K562 (cell line): ENCODE measurements around the gene UGT1A9. TPM values are rescaled to one million over a fixed set of nuclear protein-coding genes. Genes with fewer than 3 reads are reported as not detected.

ENCODE experiments used
- ATAC-seq: fragments of 200-7000 bp; cut with Tn5 transposase; 3 replicates; pipeline ENCODE4 v1.9.1; 2020; ENCODE audit warnings: moderate library complexity
- BruUV-seq: library from RNA; stranded (reverse); fragments of 400-500 nt; replicated peaks from 2 replicates; lab custom pipeline; 2021; lab: Mats Ljungman, UMichigan
- CTCF ChIA-PET: fragments of 300-600 bp; formaldehyde crosslinking; extraction: SDS; loops from one replicate; lab custom pipeline; 2021; ENCODE audit warnings: low intra/inter-chr PET ratio; lab: Yijun Ruan, JAX
- POLR2A ChIA-PET: fragments of 300-600, 350-650 bp; sonication (Branson Sonifier 250); formaldehyde crosslinking; extraction: SDS; loops from one replicate; lab custom pipeline; 2021; ENCODE audit warnings: antibody characterized with exemption, inconsistent platforms; lab: Yijun Ruan, JAX
- DNase-seq, 4 experiments: peaks; one replicate each; pipeline versions ENCODE4 v3.0.0 to v3.0.0-alpha.2; 2011 to 2018; ENCODE audit warnings: low spot score in 3 of 4, mixed read lengths in 3 of 4; ENCODE audit errors: extremely low read depth in 1 of 4
- FAIRE-seq: peaks from 2 replicates; lab custom pipeline; 2011; peaks lifted over from hg19 to GRCh38; lab: Jason Lieb, UNC
- H2AFZ ChIP-seq: 2 replicates; pipeline ENCODE4 v1.6.0; 2011; ENCODE audit warnings: low read depth, low read length, control low read depth, inconsistent platforms
- H3K27ac ChIP-seq: fragments of 200-600 bp; 3 replicates; pipeline ENCODE4 v1.8.0; 2011; ENCODE audit warnings: low read depth, mild to moderate bottlenecking, control low read depth, inconsistent platforms, low read length, moderate library complexity, mixed read lengths; ENCODE audit errors: extremely low read depth
- H3K27me3 ChIP-seq, 2 experiments: fragments of 300-600 bp in 1 of 2; 2 replicates in 1 of 2; 3 replicates in 1 of 2; pipeline versions ENCODE4 v1.6.0 to v1.8.0; 2011; ENCODE audit warnings: inconsistent platforms in 2 of 2, low read length in 2 of 2, mild to moderate bottlenecking in 1 of 2, mixed read lengths in 1 of 2, moderate library complexity in 1 of 2; ENCODE audit not compliant: control insufficient read depth in 2 of 2, insufficient read depth in 2 of 2
- H3K36me3 ChIP-seq: fragments of 300-600 bp; 3 replicates; pipeline ENCODE4 v1.8.0; 2011; ENCODE audit warnings: mild to moderate bottlenecking, low read length, inconsistent platforms; ENCODE audit not compliant: control insufficient read depth, insufficient read depth
- H3K4me1 ChIP-seq, 2 experiments: fragments of 200-600 bp in 1 of 2; replicated peaks in 1 of 2; 2 replicates in 1 of 2; 3 replicates in 1 of 2; pipeline versions ENCODE4 v1.5.1 to v1.8.0; 2011; ENCODE audit warnings: inconsistent platforms in 2 of 2, low read length in 2 of 2, mild to moderate bottlenecking in 1 of 2, mixed read lengths in 1 of 2, moderate library complexity in 1 of 2; ENCODE audit not compliant: control insufficient read depth in 2 of 2, insufficient read depth in 2 of 2
- H3K4me2 ChIP-seq: 2 replicates; pipeline ENCODE4 v1.6.1; 2011; ENCODE audit warnings: low read length, control low read depth, inconsistent platforms, mixed read lengths; ENCODE audit not compliant: insufficient read depth
- H3K4me3 ChIP-seq: fragments of 200-600 bp; sonication (generic), shearing (Covaris generic); 2 replicates; pipeline ENCODE4 v1.5.1; 2016; ENCODE audit warnings: control low read depth, inconsistent platforms
- H3K79me2 ChIP-seq: fragments of 200-600 bp; 3 replicates; pipeline ENCODE4 v1.8.0; 2011; ENCODE audit warnings: low read length, inconsistent platforms; ENCODE audit not compliant: control insufficient read depth, insufficient read depth
- H3K9ac ChIP-seq, 2 experiments: 2 replicates each; pipeline versions ENCODE4 v1.6.0 to v1.6.1; 2011; ENCODE audit warnings: low read depth in 2 of 2, low read length in 2 of 2, control low read depth in 1 of 2, inconsistent platforms in 1 of 2, mild to moderate bottlenecking in 1 of 2, mixed read lengths in 1 of 2; ENCODE audit not compliant: insufficient read depth in 1 of 2
- H3K9me1 ChIP-seq: one replicate; pipeline ENCODE4 v1.6.0; 2011; ENCODE audit warnings: inconsistent platforms, mild to moderate bottlenecking, low read length, moderate library complexity; ENCODE audit not compliant: control insufficient read depth, insufficient read depth
- H3K9me3 ChIP-seq: replicated peaks from 2 replicates; pipeline ENCODE4 v1.5.1; 2011; ENCODE audit warnings: low read depth, low read length, inconsistent platforms; ENCODE audit not compliant: control insufficient read depth, insufficient read depth
- H4K20me1 ChIP-seq: replicated peaks from 2 replicates; pipeline ENCODE4 v1.6.1; 2011; ENCODE audit warnings: low read length, inconsistent platforms, mixed read lengths; ENCODE audit not compliant: control insufficient read depth, insufficient read depth
- ATF3 ChIP-seq, 2 experiments: fragments of 450-650 bp in 1 of 2; sonication (generic) in 1 of 2; formaldehyde crosslinking in 1 of 2; IDR thresholded peaks in 1 of 2; conservative IDR thresholded peaks in 1 of 2; 2 replicates each; pipeline versions ENCODE4 v1.6.1 to v1.8.1; 2016 to 2023; ENCODE audit warnings: mild to moderate bottlenecking in 2 of 2, moderate library complexity in 2 of 2, inconsistent platforms in 1 of 2, missing genetic modification reagents in 1 of 2
- JUND ChIP-seq, 2 experiments: IDR thresholded peaks; 2 replicates in 1 of 2; 3 replicates in 1 of 2; pipeline ENCODE4 v1.6.1; 2011; ENCODE audit warnings: borderline replicate concordance in 2 of 2, low read depth in 2 of 2, low read length in 2 of 2, improper control_type of control experiment in 1 of 2, missing biosample characterization in 1 of 2, missing genetic modification characterization in 1 of 2, missing genetic modification reagents in 1 of 2
- MEF2A ChIP-seq: IDR thresholded peaks from 2 replicates; pipeline ENCODE4 v1.6.1; 2011; ENCODE audit warnings: low read depth, mild to moderate bottlenecking, low read length, moderate library complexity; ENCODE audit not compliant: control insufficient read depth
- OTX1 ChIP-seq: fragments of 450-650 bp; formaldehyde crosslinking; IDR thresholded peaks from 2 replicates; pipeline ENCODE4 v1.4.0; 2022; ENCODE audit warnings: mild to moderate bottlenecking
- WGBS: fragments of 100-300 bp; shearing (Covaris generic); methylation state at CpG from one replicate; pipeline ENCODE4 v1.1.6; 2016; ENCODE audit warnings: low coverage, mixed read lengths; ENCODE audit not compliant: insufficient coverage; ENCODE audit errors: missing lambda C conversion rate; 5-methylcytosine and 5-hydroxymethylcytosine counted together
- in situ Hi-C: fragments of 300-500 bp; cut with MboI; formaldehyde crosslinking; loops from 4 replicates; pipeline ENCODE4 v1.15.0; 2018; ENCODE audit warnings: inconsistent platforms, mixed read lengths
- intact Hi-C: fragments of 100-400 bp; cut with micrococcal nuclease; formaldehyde crosslinking; loops from 2 replicates; pipeline ENCODE4 v1.14.2; 2022
- polyA plus RNA-seq, 8 experiments: library from polyadenylated mRNA; depleted of rRNA in 4 of 8; stranded (reverse) in 5 of 8; unstranded in 3 of 8; fragments of >200 nt; fragmentation: Nextera tagmentation in 2 of 8; fragmentation: Illumina TruSeq in 1 of 8; extraction: Ambion mirVana in 2 of 8; extraction: Trizol in 1 of 8; gene quantifications; 2 replicates each; pipeline versions ENCODE4 v1.2.1 to v1.2.3, GENCODE V29; 2011 to 2014; ENCODE audit warnings: inconsistent platforms in 1 of 8, missing spikeins in 1 of 8
- total RNA-seq, 7 experiments: library from RNA; depleted of rRNA in 6 of 7; stranded (reverse); fragments of >200 nt in 6 of 7; fragmentation: Illumina TruSeq in 2 of 7; extraction: Trizol in 2 of 7; gene quantifications; 2 replicates each; pipeline versions ENCODE4 v1.2.1 to v1.2.3, GENCODE V29; 2011 to 2021; ENCODE audit warnings: low replicate concordance in 1 of 7

Gene UGT1A9
- total and polyA plus RNA-seq, 9 of the 15 experiments (the other 6 are each of a cell fraction or from before 2014, with no cell fraction given) = 0.09 TPM; not detected in 8

DNA sequence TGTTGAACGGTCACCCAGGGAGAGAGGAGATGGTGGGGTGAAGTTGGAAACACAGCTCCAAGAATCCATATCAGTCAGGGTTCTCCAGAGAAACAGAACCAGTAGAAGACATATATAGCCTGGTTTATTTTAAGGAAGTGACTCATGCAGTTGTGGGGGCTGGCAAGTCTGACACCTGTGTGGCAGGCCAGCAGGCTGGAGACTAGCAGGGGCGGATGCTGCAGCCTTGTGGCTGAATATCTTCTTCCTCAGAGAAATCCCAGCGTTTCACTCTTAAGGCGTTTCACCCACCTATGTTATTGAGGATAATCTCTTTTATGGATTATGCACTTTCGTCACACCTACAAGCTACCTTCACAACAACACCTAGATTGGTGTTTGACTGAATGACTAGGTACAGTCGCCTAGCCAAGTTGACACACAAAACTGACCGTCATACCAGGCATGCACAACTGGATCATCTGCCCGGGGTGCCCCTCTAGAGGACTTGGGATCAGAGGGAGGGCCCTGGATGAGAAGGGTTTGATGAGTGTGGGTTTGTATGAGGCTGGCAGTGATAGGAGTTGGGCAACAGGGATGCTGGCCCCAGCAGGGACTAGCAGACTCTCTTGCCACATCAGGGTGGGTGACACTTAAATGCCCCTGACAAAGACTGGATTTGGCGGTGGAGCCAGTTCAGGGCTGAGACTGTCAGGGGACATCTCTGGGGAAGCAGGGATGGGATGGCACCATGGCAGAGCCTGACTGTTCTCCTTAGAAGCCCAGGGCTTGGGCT lies 129.8 kb downstream of the UGT1A9 start:
- in situ Hi-C loops = no loop called here
- H3K36me3 ChIP-seq = no peaks in the 10 kb centered on the region
- H3K9me3 ChIP-seq = no peaks in the 10 kb centered on the region
- no peaks in the 10 kb centered on the region for H3K79me2 ChIP-seq
- no peak overlapping the region for H3K27ac ChIP-seq
- no peak overlapping the region for H3K4me3 ChIP-seq
- no peaks in the 10 kb centered on the region for H3K9me1 ChIP-seq
- peaks cover 0 to 6% of the 10 kb centered on the region in 2 experiments; a peak in 2 of 5 replicates for H3K27me3 ChIP-seq
- no peak overlapping the region for H2AFZ ChIP-seq
- no TSS peak for BruUV-seq
- ChIA-PET POLR2A (no interaction called here), CTCF (no interaction called here)
- H3K4me1 ChIP-seq = no peaks in the 10 kb centered on the region; a peak in 1 of 5 replicates
- 1% methylated on average over 8 of the region's 9 CpGs for WGBS
- intact Hi-C loops = no loop called here
- DNase-seq (peak in 1 of 4 experiments; percentile 6), ATAC-seq (no peak), FAIRE-seq (no peak)
- TF ChIP-seq JUND (IDR thresholded peaks at IDR 0.05; ENCODE audit: borderline replicate concordance, low read depth, low read length) = peak; percentile 37; the same call in 1 of the 2 replicates
- TF ChIP-seq JUND (tag; IDR thresholded peaks at IDR 0.05; ENCODE audit: borderline replicate concordance, low read depth, low read length) = no peak
- peak; percentile 64; the same call in 1 of the 2 replicates for TF ChIP-seq MEF2A
- TF ChIP-seq OTX1 (CRISPR knock-in tag) = no peak
- TF ChIP-seq ATF3 (IDR thresholded peaks at IDR 0.05) = peak; percentile 39; the same call in 1 of the 2 replicates
- no peak for TF ChIP-seq ATF3 (CRISPR knock-in tag; conservative IDR thresholded peaks at IDR 0.05)
- H3K9ac ChIP-seq = no peak overlapping the region
- H3K4me2 ChIP-seq = no peak overlapping the region
- H4K20me1 ChIP-seq = no peaks in the 10 kb centered on the region
